ENCODE results near the gene FOXC1.

DNA sequence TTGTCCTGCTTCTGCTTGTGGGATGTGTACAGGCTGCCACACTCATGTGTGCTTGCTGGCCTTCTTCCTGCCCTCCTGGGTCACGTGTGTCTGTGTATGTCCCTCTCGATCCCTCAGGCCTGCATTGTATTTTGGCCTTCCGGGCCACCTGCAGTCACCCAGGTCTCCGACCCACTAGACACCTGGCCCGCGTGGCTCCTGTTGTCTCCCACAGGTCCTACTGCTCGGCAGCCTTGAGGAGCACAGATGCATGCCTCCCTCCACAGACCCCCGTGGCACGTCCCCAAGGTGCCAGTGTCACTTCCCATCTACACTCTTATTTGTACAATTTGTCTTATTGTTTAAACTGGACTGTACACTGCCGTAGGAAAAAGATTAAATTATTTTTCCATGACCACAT lies 43.1 kb downstream of the FOXC1 start:
- TF ChIP-seq, protein P1, sequence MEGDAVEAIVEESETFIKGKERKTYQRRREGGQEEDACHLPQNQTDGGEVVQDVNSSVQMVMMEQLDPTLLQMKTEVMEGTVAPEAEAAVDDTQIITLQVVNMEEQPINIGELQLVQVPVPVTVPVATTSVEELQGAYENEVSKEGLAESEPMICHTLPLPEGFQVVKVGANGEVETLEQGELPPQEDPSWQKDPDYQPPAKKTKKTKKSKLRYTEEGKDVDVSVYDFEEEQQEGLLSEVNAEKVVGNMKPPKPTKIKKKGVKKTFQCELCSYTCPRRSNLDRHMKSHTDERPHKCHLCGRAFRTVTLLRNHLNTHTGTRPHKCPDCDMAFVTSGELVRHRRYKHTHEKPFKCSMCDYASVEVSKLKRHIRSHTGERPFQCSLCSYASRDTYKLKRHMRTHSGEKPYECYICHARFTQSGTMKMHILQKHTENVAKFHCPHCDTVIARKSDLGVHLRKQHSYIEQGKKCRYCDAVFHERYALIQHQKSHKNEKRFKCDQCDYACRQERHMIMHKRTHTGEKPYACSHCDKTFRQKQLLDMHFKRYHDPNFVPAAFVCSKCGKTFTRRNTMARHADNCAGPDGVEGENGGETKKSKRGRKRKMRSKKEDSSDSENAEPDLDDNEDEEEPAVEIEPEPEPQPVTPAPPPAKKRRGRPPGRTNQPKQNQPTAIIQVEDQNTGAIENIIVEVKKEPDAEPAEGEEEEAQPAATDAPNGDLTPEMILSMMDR (IDR thresholded peaks at IDR 0.05) = no peak
- TF ChIP-seq EZH2phosphoT487 (IDR thresholded peaks at IDR 0.05) = no peak

Data from neural progenitor cell (in vitro differentiated cells).